ENCODE results near the gene ULK3. TPM values are rescaled to one million over a fixed set of nuclear protein-coding genes. Genes with fewer than 3 reads are reported as not detected.

ULK3 gene
- total and polyA plus RNA-seq, 2 donors (not counting 1 experiment from before 2014, with no cell fraction given) = 51.1 to 108 TPM

DNA sequence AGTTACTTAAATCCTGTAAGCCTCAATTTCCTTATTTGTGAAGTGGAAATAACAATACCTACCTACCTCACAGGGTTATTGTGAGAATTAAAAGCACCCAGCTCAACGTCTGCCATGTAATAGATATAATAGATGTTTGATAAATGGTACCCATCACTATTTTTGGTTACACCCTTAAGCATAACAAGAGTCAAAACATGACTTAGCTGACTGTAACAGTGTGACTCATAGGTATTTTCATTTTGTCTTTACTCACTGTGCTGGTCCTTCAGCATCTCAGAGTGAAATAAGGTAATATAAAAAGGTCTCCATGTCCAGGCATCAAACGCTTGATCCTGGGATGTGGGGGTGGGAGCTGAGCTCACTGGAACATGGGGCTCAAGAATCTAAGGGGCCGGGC lies 13.5 kb downstream of the ULK3 start:
- Histone ChIP-seq H3K4me3 (ENCODE audit: control extremely low read depth in 1 of 5, extremely low read depth in 1 of 5, insufficient read depth in 1 of 5, low read depth in 2 of 5, low read length in 4 of 5) (no peak overlapping the region), H3K27me3 (replicated peaks in 1 of 4; ENCODE audit: control extremely low read depth in 1 of 4, control insufficient read depth in 3 of 4, insufficient read depth in 4 of 4, low read length in 3 of 4) (peaks cover 0 to 42% (median 17%) of the 10 kb centered on the region in 4 experiments), H3K27ac (ENCODE audit: low read length in 2 of 2) (no peak overlapping the region), H3K36me3 (replicated peaks in 1 of 2; ENCODE audit: control extremely low read depth in 1 of 2, control insufficient read depth in 1 of 2, extremely low read depth in 1 of 2, insufficient read depth in 2 of 2, low read length in 1 of 2) (no peaks in the 10 kb centered on the region), H3K79me2 (ENCODE audit: control insufficient read depth, insufficient read depth, low read length) (no peaks in the 10 kb centered on the region), H3K9ac (ENCODE audit: low read length) (no peak overlapping the region), H4K20me1 (ENCODE audit: control insufficient read depth, insufficient read depth, low read length, poor library complexity, severe bottlenecking) (peaks cover 4% of the 10 kb centered on the region), H3K9me3 (ENCODE audit: control extremely low read depth in 1 of 3, control insufficient read depth in 2 of 3, insufficient read depth in 1 of 3, low read length in 2 of 3) (peaks cover 0 to 19% (median 0%) of the 10 kb centered on the region in 3 donors), H3K4me1 (ENCODE audit: control insufficient read depth in 2 of 2, insufficient read depth in 2 of 2, low read length in 2 of 2) (peaks cover 5 to 19% of the 10 kb centered on the region in 2 donors), H3K4me2 (replicated peaks; ENCODE audit: low read depth, low read length, poor library complexity, severe bottlenecking) (no peak overlapping the region), H2AFZ (ENCODE audit: insufficient read depth, low read depth, low read length, poor library complexity, severe bottlenecking) (no peak overlapping the region)
- Mint-ChIP-seq H3K9me3 (ENCODE audit: insufficient read depth) (no peaks in the 10 kb centered on the region), H3K4me1 (peaks cover 4% of the 10 kb centered on the region), H3K27ac (no peak overlapping the region), H3K4me3 (no peak overlapping the region), H3K27me3 (peaks cover 31% of the 10 kb centered on the region)
- WGBS (ENCODE audit: insufficient coverage) = 81% methylated on average over 2 of the region's 3 CpGs
- ATAC-seq (ENCODE audit: low read depth) = no peak
- DNase-seq = no peak
- TF ChIP-seq, protein P1, sequence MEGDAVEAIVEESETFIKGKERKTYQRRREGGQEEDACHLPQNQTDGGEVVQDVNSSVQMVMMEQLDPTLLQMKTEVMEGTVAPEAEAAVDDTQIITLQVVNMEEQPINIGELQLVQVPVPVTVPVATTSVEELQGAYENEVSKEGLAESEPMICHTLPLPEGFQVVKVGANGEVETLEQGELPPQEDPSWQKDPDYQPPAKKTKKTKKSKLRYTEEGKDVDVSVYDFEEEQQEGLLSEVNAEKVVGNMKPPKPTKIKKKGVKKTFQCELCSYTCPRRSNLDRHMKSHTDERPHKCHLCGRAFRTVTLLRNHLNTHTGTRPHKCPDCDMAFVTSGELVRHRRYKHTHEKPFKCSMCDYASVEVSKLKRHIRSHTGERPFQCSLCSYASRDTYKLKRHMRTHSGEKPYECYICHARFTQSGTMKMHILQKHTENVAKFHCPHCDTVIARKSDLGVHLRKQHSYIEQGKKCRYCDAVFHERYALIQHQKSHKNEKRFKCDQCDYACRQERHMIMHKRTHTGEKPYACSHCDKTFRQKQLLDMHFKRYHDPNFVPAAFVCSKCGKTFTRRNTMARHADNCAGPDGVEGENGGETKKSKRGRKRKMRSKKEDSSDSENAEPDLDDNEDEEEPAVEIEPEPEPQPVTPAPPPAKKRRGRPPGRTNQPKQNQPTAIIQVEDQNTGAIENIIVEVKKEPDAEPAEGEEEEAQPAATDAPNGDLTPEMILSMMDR (IDR thresholded peaks at IDR 0.05) = no peak
- no peak for TF ChIP-seq EZH2 (IDR thresholded peaks at IDR 0.05; ENCODE audit: borderline replicate concordance, insufficient read depth, low read depth, low read length, poor library complexity, severe bottlenecking)
- intact Hi-C loops (cut with micrococcal nuclease) = no loop called here
- ChIA-PET POLR2A (interaction anchor here (0.6 kb wide), 2 partner anchors 33 to 122 kb away, joined by 3 to 4 read pairs; no protein-coding TSS in a partner anchor), CTCF (interaction anchor here (1.2 to 6.6 kb wide), 3 partner anchors 9 to 193 kb away, joined by 3 to 46 read pairs (median 5); no protein-coding TSS in a partner anchor)

DNA sequence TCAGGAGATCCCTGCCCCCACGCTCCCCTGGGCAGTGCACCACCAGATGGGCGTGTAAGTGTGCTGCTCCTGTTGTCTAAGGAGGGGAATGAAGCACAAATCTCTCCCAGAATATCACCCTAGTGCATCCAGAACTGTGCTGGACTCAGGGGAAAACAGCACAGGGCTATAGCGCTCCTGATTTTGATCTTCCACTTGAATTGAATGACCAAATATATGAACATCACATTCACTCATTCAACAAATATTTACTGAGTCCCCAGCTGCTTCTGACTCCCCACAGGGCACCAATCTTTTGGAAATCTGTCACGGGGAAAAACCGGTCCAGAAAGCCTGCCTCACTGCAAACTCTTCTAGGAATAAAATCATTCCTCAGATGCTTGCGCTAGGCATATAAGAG lies 14.1 kb downstream of the ULK3 start:
- 89% methylated on average over 4 of the region's 6 CpGs for WGBS (ENCODE audit: insufficient coverage)
- Histone ChIP-seq H3K27ac (ENCODE audit: low read length in 2 of 2) (no peak overlapping the region), H3K36me3 (replicated peaks in 1 of 2; ENCODE audit: control extremely low read depth in 1 of 2, control insufficient read depth in 1 of 2, extremely low read depth in 1 of 2, insufficient read depth in 2 of 2, low read length in 1 of 2) (no peaks in the 10 kb centered on the region), H3K4me3 (ENCODE audit: control extremely low read depth in 1 of 5, extremely low read depth in 1 of 5, insufficient read depth in 1 of 5, low read depth in 2 of 5, low read length in 4 of 5) (no peak overlapping the region), H3K27me3 (replicated peaks in 1 of 4; ENCODE audit: control extremely low read depth in 1 of 4, control insufficient read depth in 3 of 4, insufficient read depth in 4 of 4, low read length in 3 of 4) (peaks cover 0 to 43% (median 17%) of the 10 kb centered on the region in 4 experiments), H4K20me1 (ENCODE audit: control insufficient read depth, insufficient read depth, low read length, poor library complexity, severe bottlenecking) (peaks cover 4% of the 10 kb centered on the region), H3K9me3 (ENCODE audit: control extremely low read depth in 1 of 3, control insufficient read depth in 2 of 3, insufficient read depth in 1 of 3, low read length in 2 of 3) (peaks cover 0 to 19% (median 0%) of the 10 kb centered on the region in 3 donors), H3K9ac (ENCODE audit: low read length) (no peak overlapping the region), H3K4me2 (replicated peaks; ENCODE audit: low read depth, low read length, poor library complexity, severe bottlenecking) (no peak overlapping the region), H3K79me2 (ENCODE audit: control insufficient read depth, insufficient read depth, low read length) (no peaks in the 10 kb centered on the region), H2AFZ (ENCODE audit: insufficient read depth, low read depth, low read length, poor library complexity, severe bottlenecking) (no peak overlapping the region), H3K4me1 (ENCODE audit: control insufficient read depth in 2 of 2, insufficient read depth in 2 of 2, low read length in 2 of 2) (peaks cover 5 to 17% of the 10 kb centered on the region in 2 donors)
- ChIA-PET CTCF (interaction anchor here (1.2 to 6.6 kb wide), 3 partner anchors 10 to 192 kb away, joined by 3 to 46 read pairs (median 5); no protein-coding TSS in a partner anchor), POLR2A (interaction anchor here (0.6 kb wide), 2 partner anchors 34 to 123 kb away, joined by 3 to 4 read pairs; no protein-coding TSS in a partner anchor)
- no peak overlapping the region for H3K27ac Mint-ChIP-seq
- H3K4me1 Mint-ChIP-seq = peaks cover 4% of the 10 kb centered on the region
- no peak for ATAC-seq (ENCODE audit: low read depth)
- no peak overlapping the region for H3K4me3 Mint-ChIP-seq
- DNase-seq = no peak
- intact Hi-C loops (cut with micrococcal nuclease) = no loop called here
- H3K27me3 Mint-ChIP-seq = peaks cover 31% of the 10 kb centered on the region
- TF ChIP-seq, protein P1 (IDR thresholded peaks at IDR 0.05) = no peak
- TF ChIP-seq EZH2 (IDR thresholded peaks at IDR 0.05; ENCODE audit: borderline replicate concordance, insufficient read depth, low read depth, low read length, poor library complexity, severe bottlenecking) = no peak
- H3K9me3 Mint-ChIP-seq (ENCODE audit: insufficient read depth) = no peaks in the 10 kb centered on the region
